ENCODE results near the gene BBS10. TPM values are rescaled to one million over a fixed set of nuclear protein-coding genes. Genes with fewer than 3 reads are reported as not detected.
A peak's percentile ranks its signal among the peaks of the same experiment; 100 is the strongest.

The BBS10 gene
- total RNA-seq, 6 donors from 2014 or later: 3.2 to 18.5 (median 9.7) TPM

DNA sequence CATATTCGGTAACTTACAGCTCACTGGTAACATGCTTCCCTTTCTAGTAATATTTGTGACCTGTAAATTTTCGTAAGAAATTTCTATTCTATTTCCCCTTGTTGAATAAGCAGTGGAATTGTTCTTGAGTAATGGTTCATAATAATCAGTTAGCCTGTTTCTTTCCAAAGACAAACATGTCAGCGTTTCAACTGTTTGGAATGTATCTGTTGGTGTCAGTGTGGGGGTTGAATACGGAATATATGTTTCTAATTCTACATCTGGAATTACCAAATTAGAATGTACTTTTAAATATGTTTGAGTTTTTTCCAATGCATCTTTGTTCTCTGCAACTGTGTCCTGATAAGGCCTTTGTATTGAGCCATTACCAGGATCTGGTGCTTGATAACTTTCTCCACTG is 2.0 kb downstream of the BBS10 start:
- no peak for ATAC-seq (ENCODE audit: low FRiP score in 2 of 2)
- Histone ChIP-seq H3K4me1 (peaks cover 11 to 32% (median 23%) of the 10 kb centered on the region in 4 donors), H3K27ac (peak overlapping the region in 3 of 4 donors; percentile 2 to 92 (median 32))

DNA sequence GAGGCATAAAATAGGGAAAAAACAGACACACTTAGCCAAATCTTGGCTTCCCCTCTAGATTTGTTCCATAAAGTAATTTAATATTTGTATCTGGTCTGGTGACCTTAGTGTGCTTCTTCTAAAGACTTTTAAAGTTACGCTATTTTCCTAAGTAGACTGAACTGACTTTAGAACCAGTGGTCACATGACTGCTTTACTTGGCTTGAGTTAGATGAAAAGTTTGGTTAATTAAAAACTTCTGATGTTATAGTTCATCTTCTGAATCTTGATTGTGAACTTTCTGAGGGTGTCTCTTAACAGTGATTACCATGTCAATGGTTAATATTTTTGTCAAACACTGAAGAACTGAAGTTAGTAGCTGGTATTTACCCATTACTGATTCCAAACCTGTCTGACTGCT is 2.6 kb downstream of the BBS10 start:
- WGBS, 2 donors: 88 to 93% methylated on average over 1 of the region's 1 CpG
- TF ChIP-seq EP300 (IDR thresholded peaks at IDR 0.05): no peak
- no peak for TF ChIP-seq POLR2AphosphoS5 (IDR thresholded peaks at IDR 0.05)
- no peak for TF ChIP-seq POLR2A (IDR thresholded peaks at IDR 0.05)
- TF ChIP-seq, protein P1, sequence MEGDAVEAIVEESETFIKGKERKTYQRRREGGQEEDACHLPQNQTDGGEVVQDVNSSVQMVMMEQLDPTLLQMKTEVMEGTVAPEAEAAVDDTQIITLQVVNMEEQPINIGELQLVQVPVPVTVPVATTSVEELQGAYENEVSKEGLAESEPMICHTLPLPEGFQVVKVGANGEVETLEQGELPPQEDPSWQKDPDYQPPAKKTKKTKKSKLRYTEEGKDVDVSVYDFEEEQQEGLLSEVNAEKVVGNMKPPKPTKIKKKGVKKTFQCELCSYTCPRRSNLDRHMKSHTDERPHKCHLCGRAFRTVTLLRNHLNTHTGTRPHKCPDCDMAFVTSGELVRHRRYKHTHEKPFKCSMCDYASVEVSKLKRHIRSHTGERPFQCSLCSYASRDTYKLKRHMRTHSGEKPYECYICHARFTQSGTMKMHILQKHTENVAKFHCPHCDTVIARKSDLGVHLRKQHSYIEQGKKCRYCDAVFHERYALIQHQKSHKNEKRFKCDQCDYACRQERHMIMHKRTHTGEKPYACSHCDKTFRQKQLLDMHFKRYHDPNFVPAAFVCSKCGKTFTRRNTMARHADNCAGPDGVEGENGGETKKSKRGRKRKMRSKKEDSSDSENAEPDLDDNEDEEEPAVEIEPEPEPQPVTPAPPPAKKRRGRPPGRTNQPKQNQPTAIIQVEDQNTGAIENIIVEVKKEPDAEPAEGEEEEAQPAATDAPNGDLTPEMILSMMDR (IDR thresholded peaks at IDR 0.05): no peak
- no peaks in the 10 kb centered on the region for H3K36me3 ChIP-seq
- ATAC-seq (ENCODE audit: low FRiP score in 2 of 2) (no peak), DNase-seq (no peak)
- no peaks in the 10 kb centered on the region for H3K9me3 ChIP-seq
- peaks cover 11 to 32% (median 23%) of the 10 kb centered on the region in 4 donors for H3K4me1 ChIP-seq
- H3K27me3 ChIP-seq: no peaks in the 10 kb centered on the region
- H3K27ac ChIP-seq: peak overlapping the region in 3 of 4 donors; percentile 2 to 92 (median 32)
- no peak overlapping the region for H3K4me3 ChIP-seq

More for the DNA sequence above, 2.0 kb downstream of the BBS10 start:
- no peak for DNase-seq
- no peaks in the 10 kb centered on the region for H3K9me3 ChIP-seq
- WGBS, 2 donors: 81 to 85% methylated on average over 4 of the region's 4 CpGs
- no peaks in the 10 kb centered on the region for H3K27me3 ChIP-seq
- no peaks in the 10 kb centered on the region for H3K36me3 ChIP-seq
- H3K4me3 ChIP-seq: no peak overlapping the region
- TF ChIP-seq, protein P1 (IDR thresholded peaks at IDR 0.05): no peak
- TF ChIP-seq EP300 (IDR thresholded peaks at IDR 0.05) (no peak), POLR2AphosphoS5 (IDR thresholded peaks at IDR 0.05) (no peak), POLR2A (IDR thresholded peaks at IDR 0.05) (no peak)

DNA sequence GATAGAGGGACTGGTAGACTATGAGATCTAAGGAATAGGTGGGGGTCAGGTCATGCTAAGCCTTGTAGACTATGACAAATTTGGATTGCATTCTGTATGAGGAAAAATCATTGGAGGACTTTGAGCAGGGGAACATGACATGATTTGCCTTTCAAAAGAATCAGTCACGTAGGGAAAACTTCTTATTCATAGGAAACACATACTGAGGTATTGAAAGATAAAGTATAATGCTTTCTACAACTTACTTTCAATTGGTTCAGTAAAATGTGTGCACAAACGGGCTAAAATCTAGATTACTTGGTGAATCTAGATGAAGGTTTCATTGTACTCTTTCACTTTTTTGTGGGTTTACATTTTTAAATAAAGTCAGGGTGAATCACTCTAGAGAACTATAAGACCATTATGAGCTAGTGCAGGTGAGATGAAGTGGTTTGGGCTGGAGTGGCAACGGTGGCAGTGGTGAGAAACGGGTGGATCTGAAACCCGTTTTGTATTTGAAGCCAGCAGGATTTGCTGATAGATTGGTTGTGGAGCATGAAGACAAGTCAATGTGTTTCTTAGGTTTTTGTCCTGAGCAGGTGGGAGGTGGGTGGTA is 6.7 kb downstream of the BBS10 start:
- no peaks in the 10 kb centered on the region for H3K36me3 ChIP-seq
- no peak for DNase-seq
- TF ChIP-seq POLR2A (IDR thresholded peaks at IDR 0.05) (no peak), POLR2AphosphoS5 (IDR thresholded peaks at IDR 0.05) (no peak)
- TF ChIP-seq, protein P1 (IDR thresholded peaks at IDR 0.05): no peak
- H3K4me3 ChIP-seq: no peak overlapping the region
- H3K9me3 ChIP-seq: no peaks in the 10 kb centered on the region
- no peaks in the 10 kb centered on the region for H3K27me3 ChIP-seq
- no peak for ATAC-seq (ENCODE audit: low FRiP score in 2 of 2)
- no peak overlapping the region for H3K27ac ChIP-seq
- H3K4me1 ChIP-seq: peaks cover 0 to 12% (median 8%) of the 10 kb centered on the region in 4 donors
- 89 to 90% methylated on average over 5 of the region's 5 CpGs for WGBS, 2 donors

DNA sequence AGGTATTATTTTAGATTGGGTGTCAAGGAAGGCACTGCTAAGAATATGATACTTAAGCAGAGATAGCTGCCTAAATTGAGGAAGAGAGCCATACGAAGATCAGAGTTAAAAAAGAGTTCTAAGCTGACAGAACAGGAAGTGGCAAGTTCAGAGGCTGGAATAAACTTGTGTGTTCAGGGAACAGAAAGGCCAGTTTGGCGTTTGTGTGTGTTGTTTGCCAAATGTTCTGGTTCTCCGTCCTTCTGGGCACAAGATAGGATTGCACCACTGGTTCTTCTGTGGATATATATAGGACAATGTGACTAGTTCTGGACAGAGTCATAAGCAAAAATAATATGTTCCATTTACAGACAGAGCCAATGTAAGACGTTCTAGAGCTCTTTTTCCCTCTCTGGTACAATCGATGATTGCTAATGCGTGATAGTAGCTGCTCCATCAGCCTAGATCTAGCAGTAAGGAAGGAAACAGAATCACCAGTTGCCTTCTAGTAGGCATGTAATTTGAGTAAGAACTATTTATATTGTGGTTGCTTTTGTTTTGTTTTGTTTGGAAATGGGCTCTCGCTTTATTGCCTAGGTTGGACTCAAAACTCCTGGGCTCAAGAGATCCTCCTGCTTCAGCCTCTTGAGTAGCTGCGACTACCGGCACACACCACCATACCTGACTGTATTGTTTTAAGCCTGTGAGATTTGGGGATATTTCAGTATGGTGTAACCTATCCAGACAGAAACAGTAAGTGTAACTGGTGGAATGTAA is 7.4 kb downstream of the BBS10 start:
- Histone ChIP-seq H3K4me1 (peaks cover 0 to 9% (median 5%) of the 10 kb centered on the region in 4 donors), H3K27ac (no peak overlapping the region), H3K27me3 (no peaks in the 10 kb centered on the region), H3K9me3 (no peaks in the 10 kb centered on the region), H3K36me3 (no peaks in the 10 kb centered on the region), H3K4me3 (no peak overlapping the region)
- no peak for DNase-seq
- ATAC-seq (ENCODE audit: low FRiP score in 2 of 2): peak in 1 of 2 donors; percentile 38
- 78 to 84% methylated on average over 9 of the region's 9 CpGs for WGBS, 2 donors
- TF ChIP-seq POLR2A (IDR thresholded peaks at IDR 0.05): no peak
- no peak for TF ChIP-seq POLR2AphosphoS5 (IDR thresholded peaks at IDR 0.05)
- TF ChIP-seq, protein P1 (IDR thresholded peaks at IDR 0.05): no peak
- TF ChIP-seq EP300 (IDR thresholded peaks at IDR 0.05): no peak
